Heart left ventricle (tissue), 16 donors: ENCODE data around the gene MAN1C1. TPM values are rescaled to one million over a fixed set of nuclear protein-coding genes. Genes with fewer than 3 reads are reported as not detected.

Experiments used
- ATAC-seq, 4 donors: fragments of 200-7000 bp; cut with Tn5 transposase; one replicate each; pipeline ENCODE4 v1.9.1; 2020 to 2022; ENCODE audit warnings: moderate library complexity in 4 of 4, mild to moderate bottlenecking in 3 of 4, moderate number of reproducible peaks in 1 of 4
- DNase-seq, 5 donors: peaks; one replicate each; pipeline ENCODE4 v3.0.0-alpha.2; 2020
- H3K27ac ChIP-seq, 12 donors: fragments of 200-600 bp; sonication (generic) in 4 of 12; one replicate each; pipeline versions ENCODE4 v1.5.0 to v1.8.0; 2016 to 2022; ENCODE audit warnings: mild to moderate bottlenecking in 2 of 12
- H3K27me3 ChIP-seq, 9 donors: fragments of 200-600 bp; sonication (generic) in 2 of 9; one replicate each; pipeline versions ENCODE4 v1.5.1 to v1.8.0; 2016 to 2022; ENCODE audit warnings: mild to moderate bottlenecking in 3 of 9
- H3K36me3 ChIP-seq, 9 donors: fragments of 200-600 bp; sonication (generic) in 2 of 9; one replicate each; pipeline versions ENCODE4 v1.5.0 to v1.8.0; 2018 to 2022; ENCODE audit warnings: mild to moderate bottlenecking in 2 of 9
- H3K4me1 ChIP-seq, 12 donors: fragments of 200-600 bp; sonication (generic) in 4 of 12; one replicate each; pipeline versions ENCODE4 v1.5.0 to v1.8.0; 2016 to 2022; ENCODE audit warnings: mild to moderate bottlenecking in 3 of 12
- H3K4me3 ChIP-seq, 12 donors: fragments of 200-600 bp; sonication (generic) in 4 of 12; one replicate each; pipeline versions ENCODE4 v1.5.0 to v1.8.0; 2017 to 2022; ENCODE audit warnings: mild to moderate bottlenecking in 9 of 12, moderate library complexity in 4 of 12
- H3K9me3 ChIP-seq, 12 donors: fragments of 200-600 bp; sonication (generic) in 4 of 12; one replicate each; pipeline versions ENCODE4 v1.5.0 to v1.8.0; 2016 to 2022; ENCODE audit warnings: mild to moderate bottlenecking in 1 of 12
- CTCF ChIP-seq, 12 donors: fragments of 200-600 bp; sonication (generic) in 4 of 12; IDR thresholded peaks; one replicate each; pipeline versions ENCODE4 v1.5.0 to v1.8.0; 2018 to 2022; ENCODE audit warnings: antibody characterized with exemption in 12 of 12, mild to moderate bottlenecking in 5 of 12
- POLR2A ChIP-seq, 2 donors: fragments of 450-650 bp; IDR thresholded peaks; one replicate each; pipeline ENCODE4 v1.6.1; 2017; ENCODE audit warnings: antibody characterized with exemption in 2 of 2, mild to moderate bottlenecking in 2 of 2, moderate library complexity in 2 of 2
- WGBS, 4 donors: extraction: QIAGEN DNeasy Blood & Tissue Kit in 2 of 4; methylation state at CpG; one replicate each; pipeline versions ENCODE4 v1.1.5 to v1.1.7; 2013 to 2018; 5-methylcytosine and 5-hydroxymethylcytosine counted together
- intact Hi-C, 10 donors: fragments of 100-400 bp; cut with DNase I; formaldehyde crosslinking; loops; one replicate each; pipeline versions ENCODE4 v1.11.1 to v1.14.2; 2022
- polyA plus RNA-seq, 2 donors: library from polyadenylated mRNA; stranded (reverse); fragments of 200-250 nt; gene quantifications; one replicate each; pipeline ENCODE4 v1.2.3, GENCODE V29; 2013
- total RNA-seq, 9 donors: library from RNA; depleted of rRNA in 2 of 9; stranded (reverse); fragments of >200 nt in 2 of 9; fragmentation: NEBNext Ultra II Directional in 3 of 9; extraction: Animal tissue kit (Norgen Biotek cat#: 25700) in 3 of 9; gene quantifications; one replicate each; pipeline versions ENCODE4 v1.1.0 to v1.2.4, GENCODE V29; 2016 to 2023
- donor health status: ischemic (EF 13 %, LVEDD 7.1; RV severe dilation, severe dysfunction).
- donor health status: healthy with polysubstance abuse.
- donor health status: DM: no; HTN: yes; CAD: no.
- donor health status: DM: no; HTN: no; CAD: no.
- donor health status: ischemic (EF 25% LVEDD 6.9; RV normal size, moderate dysfunction).
- donor health status: ischemic (EF 25% LVEDD 5.7; RV mildly dilated, moderate dysfunction).
- donor health status: healthy.
- donor health status: DM: yes; HTN: yes; CAD: no.
- donor health status: ischemic (EF 35%, LVEDD 5.7; RV mildly dilated, moderate dysfunction).
- donor health status: nonischemic (EF 11% LVEDD 7.7; RV severe dilation, severe dysfunction).
- donor health status: DM: yes; HTN: yes; CAD: no.
- donor health status: PGD.
- donor health status: ischemic (EF 29% LVEDD 5.4; RV normal size, mild dysfunction).
- donor health status: nonischemic (EF 23%, LVEDD 6.1; RV moderate dilation, normal function).

MAN1C1 gene
- total and polyA plus RNA-seq, 11 donors: 7.7 to 25.7 (median 14.7) TPM

DNA sequence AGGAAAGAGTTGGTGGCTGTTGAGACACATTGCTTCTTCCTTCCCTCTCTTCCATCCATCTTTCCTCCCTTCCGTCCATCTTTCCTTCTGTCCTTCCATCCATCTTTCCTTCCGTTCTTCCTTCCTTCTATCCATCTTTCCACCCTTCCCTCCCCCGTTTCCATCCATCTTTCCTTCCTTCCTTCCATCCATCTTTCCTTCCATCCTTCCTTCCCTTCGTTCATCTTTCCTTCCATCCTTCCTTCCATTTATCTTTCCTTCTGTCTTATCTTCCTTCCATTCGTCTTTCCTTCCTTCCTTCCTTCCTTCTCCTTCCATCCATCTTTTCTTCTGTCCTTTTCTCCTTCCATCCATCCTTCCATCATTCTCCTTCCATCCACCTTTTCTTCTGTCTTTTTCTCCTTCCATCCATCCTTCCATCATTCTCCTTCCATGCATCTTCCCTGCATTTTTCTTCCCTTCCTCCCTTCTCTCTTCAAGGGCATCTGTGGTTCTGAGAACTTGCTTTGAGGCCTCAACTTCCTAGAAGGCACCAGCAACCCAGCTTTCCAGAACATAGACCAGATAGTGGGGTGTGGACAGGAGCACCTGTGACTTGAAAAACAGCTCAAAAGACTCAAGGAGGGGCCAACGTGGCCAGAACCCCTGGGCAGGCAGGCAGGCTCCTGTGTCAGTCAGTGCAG, 134.5 kb downstream of the MAN1C1 start:
- 83 to 85% (median 84%) methylated on average over 6 of the region's 6 CpGs for WGBS, 4 donors
- intact Hi-C loops: no loop called here

GRCh38 chr1:25754470-25755181, 138.0 kb downstream of the MAN1C1 start:
- H3K4me3 ChIP-seq: no peak overlapping the region
- intact Hi-C loops: no loop called here
- ATAC-seq: no peak
- H3K36me3 ChIP-seq: peaks cover 0 to 30% (median 19%) of the 10 kb centered on the region in 9 donors
- TF ChIP-seq CTCF (IDR thresholded peaks at IDR 0.05): no peak
- no peak for TF ChIP-seq POLR2A (IDR thresholded peaks at IDR 0.05)
- DNase-seq: no peak
- H3K4me1 ChIP-seq: peaks cover 0 to 3% (median 0%) of the 10 kb centered on the region in 12 donors
- H3K9me3 ChIP-seq: no peaks in the 10 kb centered on the region
- no peaks in the 10 kb centered on the region for H3K27me3 ChIP-seq
- no peak overlapping the region for H3K27ac ChIP-seq
- 68 to 92% (median 81%) methylated on average over 16 to 17 of the region's 17 CpGs for WGBS, 4 donors

More for the DNA sequence above, 134.5 kb downstream of the MAN1C1 start:
- no peaks in the 10 kb centered on the region for H3K27me3 ChIP-seq
- peaks cover 0 to 31% (median 10%) of the 10 kb centered on the region in 9 donors for H3K36me3 ChIP-seq
- TF ChIP-seq POLR2A (IDR thresholded peaks at IDR 0.05) (no peak), CTCF (IDR thresholded peaks at IDR 0.05) (no peak)
- H3K4me3 ChIP-seq: no peak overlapping the region
- no peak overlapping the region for H3K27ac ChIP-seq
- peaks cover 0 to 3% (median 0%) of the 10 kb centered on the region in 12 donors for H3K4me1 ChIP-seq
- no peak for ATAC-seq
- no peaks in the 10 kb centered on the region for H3K9me3 ChIP-seq
- DNase-seq: no peak

- 91 to 94% (median 93%) methylated on average over 7 of the region's 7 CpGs for WGBS, 4 donors
These were observed 139.0 kb downstream of the MAN1C1 start for GRCh38 chr1:25755475-25756125.

More at GRCh38 chr1:25755475-25756125, 139.0 kb downstream of the MAN1C1 start:
- Histone ChIP-seq H3K4me1 (peaks cover 0 to 12% (median 0%) of the 10 kb centered on the region in 12 donors), H3K9me3 (no peaks in the 10 kb centered on the region), H3K36me3 (peaks cover 0 to 30% (median 16%) of the 10 kb centered on the region in 9 donors), H3K27me3 (no peaks in the 10 kb centered on the region), H3K4me3 (no peak overlapping the region), H3K27ac (no peak overlapping the region)
- intact Hi-C loops: no loop called here
- no peak for DNase-seq
- no peak for ATAC-seq
- TF ChIP-seq CTCF (IDR thresholded peaks at IDR 0.05) (no peak), POLR2A (IDR thresholded peaks at IDR 0.05) (no peak)
